Astrocyte of the spinal cord (primary cell): ENCODE results near the gene LRRC58.
A peak's percentile ranks its signal among the peaks of the same experiment; 100 is the strongest.
"Not testable (repeated sequence)": the region's sequence is repeated elsewhere in the genome, so short reads cannot be mapped to it uniquely, and the experiment has no call there.

Experiments
- DNase-seq: peaks from one replicate; pipeline ENCODE4 v3.0.0; 2011; ENCODE audit warnings: low read depth, low spot score
- H3K4me3 ChIP-seq: 2 replicates; pipeline ENCODE4 v1.5.1; 2011; ENCODE audit warnings: low read depth, mild to moderate bottlenecking, low read length, moderate library complexity
- CTCF ChIP-seq: IDR thresholded peaks from 2 replicates; pipeline ENCODE4 v1.5.1; 2012; ENCODE audit warnings: low read depth, mild to moderate bottlenecking, low read length, inconsistent platforms
- in situ Hi-C: cut with HindIII; loops from 2 replicates; pipeline ENCODE4 v1.10.0; 2017; ENCODE audit warnings: low sequenced_read_pairs

The LRRC58 gene

GRCh38 chr3:120331076-120331475 is 18.1 kb downstream of the LRRC58 start:
- no peak for TF ChIP-seq CTCF
- DNase-seq = no peak
- H3K4me3 ChIP-seq = no peak overlapping the region
- in situ Hi-C loops = no loop called here

- DNase-seq = no peak
- H3K4me3 ChIP-seq = no peak overlapping the region
- TF ChIP-seq CTCF = no peak
- in situ Hi-C loops = no loop called here
Measured at GRCh38 chr3:120326784-120327183, 22.4 kb downstream of the LRRC58 start.

DNA sequence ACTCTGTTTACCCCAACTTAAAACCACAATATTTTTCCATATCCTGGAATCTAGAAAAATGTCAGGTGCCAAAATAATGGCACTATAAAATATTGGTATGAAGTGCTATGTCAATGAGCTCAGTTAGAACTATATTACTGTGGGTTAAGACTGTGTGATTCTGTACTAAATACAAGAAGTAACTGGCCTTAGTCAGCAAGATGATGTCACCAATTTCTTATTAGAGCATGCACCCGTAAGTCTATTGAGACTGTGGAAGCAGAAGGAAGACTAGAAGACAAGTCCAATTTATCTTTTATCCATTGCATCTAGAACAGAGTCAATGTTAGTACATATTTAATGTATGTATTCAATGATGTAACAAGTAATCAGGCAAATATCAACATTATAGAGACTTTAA is 25.0 kb downstream of the LRRC58 start:
- DNase-seq = peak; percentile 37
- H3K4me3 ChIP-seq = no peak overlapping the region
- no peak for TF ChIP-seq CTCF
- in situ Hi-C loops = no loop called here

DNA sequence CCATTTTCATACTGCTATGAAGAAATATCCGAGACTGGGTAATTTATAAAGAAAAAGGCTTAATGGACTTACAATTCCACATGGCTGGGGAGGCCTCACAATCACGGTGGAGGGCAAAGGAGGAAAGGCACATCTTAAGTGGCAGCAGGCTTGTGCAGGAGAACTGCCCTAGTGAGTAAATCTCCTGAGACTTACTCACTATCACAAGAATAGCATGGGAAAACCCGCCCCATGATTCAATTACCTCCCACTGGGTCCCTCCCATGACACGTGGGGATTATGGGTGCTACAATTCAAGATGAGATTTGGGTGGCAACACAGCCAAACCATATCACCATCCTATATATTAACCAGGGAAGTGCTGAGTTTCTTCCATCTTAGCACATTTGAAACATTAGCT is 25.4 kb downstream of the LRRC58 start:
- H3K4me3 ChIP-seq, in situ Hi-C loops, DNase-seq: not testable (repeated sequence)

DNA sequence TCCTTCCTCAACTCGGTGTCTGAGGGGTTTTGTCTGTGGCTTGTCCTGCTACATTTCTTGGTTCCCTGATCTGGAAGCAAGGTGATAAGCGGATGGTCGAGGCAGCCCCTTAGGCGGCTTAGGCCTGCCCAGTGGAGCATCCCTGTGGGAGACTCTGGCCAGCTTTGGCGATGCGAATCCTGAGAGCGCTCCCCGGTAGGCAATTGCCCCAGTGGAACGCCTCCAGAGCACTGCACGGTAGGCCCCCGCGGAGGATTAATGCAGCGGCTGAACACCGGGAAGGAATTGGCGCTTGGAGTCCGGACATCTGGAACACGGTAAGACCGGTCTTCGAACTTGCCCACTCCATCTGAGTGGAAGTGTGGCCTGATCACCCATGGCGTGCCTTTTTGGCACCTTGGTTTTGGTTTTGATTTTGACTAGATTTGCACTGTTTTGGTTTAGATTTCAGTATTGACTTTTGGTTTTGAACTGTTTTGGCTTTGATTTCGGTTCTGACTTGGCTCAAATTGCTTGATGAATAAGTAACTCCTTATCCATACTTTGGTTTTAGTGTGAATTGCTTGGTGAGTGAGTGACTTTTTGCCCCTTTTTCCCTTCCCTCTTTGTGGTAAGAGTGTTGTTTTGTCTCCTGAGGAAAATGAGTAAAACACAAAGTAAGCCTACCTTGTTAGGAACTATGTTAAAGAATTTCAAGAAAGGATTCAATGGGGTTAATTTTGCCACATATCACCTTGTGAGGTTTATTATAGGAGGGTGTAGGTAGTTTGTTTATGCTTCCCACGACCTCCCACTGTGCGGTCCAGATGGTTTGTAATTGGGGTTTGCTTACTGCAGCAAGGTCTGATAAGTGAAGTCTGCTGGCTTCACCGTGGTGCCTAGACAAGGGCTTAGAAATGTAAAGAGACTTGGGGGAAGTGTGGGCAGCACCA is 37.0 kb downstream of the LRRC58 start:
- in situ Hi-C loops = no loop called here
- no peak for TF ChIP-seq CTCF
- no peak overlapping the region for H3K4me3 ChIP-seq
- no peak for DNase-seq

DNA sequence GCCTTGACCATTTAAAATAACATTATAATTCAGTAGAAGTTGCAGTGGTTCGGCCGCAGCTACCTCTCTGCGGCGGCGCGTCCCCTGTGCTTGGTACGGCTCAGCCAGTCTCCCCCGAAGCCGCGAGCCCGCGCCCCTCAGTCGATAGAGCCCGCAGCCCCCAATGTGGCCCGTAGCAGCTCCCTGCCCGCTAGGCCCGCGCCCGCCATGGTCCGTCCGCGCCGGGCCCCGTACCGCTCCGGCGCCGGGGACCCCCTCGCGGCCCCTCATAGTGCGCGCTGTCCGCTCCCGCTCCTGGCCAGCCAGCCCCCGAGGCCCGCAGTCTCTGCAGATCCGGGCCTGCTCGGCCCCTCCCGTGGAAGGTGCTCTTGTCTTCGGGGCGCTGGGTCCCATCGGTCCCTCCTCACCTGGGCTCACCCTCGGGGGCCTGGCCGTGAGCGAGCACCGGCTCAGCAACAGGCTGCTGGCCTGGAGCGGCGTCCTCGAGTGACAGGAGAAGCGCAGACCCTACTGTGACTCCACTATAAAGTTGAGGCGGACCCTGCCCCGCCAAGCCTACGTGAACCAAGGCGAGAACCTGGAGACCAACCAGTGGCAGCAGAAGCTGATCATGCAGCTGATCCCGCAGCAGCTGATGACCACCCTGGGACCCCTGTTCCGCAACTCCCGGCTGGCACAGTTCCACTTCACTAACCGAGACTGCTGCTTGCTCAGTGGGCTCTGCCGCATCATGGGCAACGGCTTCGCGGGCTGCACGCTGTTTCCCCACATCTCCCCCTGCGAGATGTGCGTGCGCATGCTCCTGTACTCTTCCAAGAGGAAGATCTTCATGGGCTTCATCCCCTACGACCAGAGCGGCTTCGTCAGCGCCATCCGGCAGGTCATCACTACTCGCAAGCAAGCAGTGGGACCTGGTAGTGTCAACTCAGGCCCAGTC is 42.4 kb downstream of the LRRC58 start:
- in situ Hi-C loops = no loop called here
- no peak for TF ChIP-seq CTCF
- no peak for DNase-seq
- no peak overlapping the region for H3K4me3 ChIP-seq
